ENCODE measurements around the gene EHD1. TPM values are rescaled to one million over a fixed set of nuclear protein-coding genes. Genes with fewer than 3 reads are reported as not detected.

Gene EHD1
- total RNA-seq, 4 donors from 2014 or later: 35.2 to 93.9 (median 42.6) TPM

DNA sequence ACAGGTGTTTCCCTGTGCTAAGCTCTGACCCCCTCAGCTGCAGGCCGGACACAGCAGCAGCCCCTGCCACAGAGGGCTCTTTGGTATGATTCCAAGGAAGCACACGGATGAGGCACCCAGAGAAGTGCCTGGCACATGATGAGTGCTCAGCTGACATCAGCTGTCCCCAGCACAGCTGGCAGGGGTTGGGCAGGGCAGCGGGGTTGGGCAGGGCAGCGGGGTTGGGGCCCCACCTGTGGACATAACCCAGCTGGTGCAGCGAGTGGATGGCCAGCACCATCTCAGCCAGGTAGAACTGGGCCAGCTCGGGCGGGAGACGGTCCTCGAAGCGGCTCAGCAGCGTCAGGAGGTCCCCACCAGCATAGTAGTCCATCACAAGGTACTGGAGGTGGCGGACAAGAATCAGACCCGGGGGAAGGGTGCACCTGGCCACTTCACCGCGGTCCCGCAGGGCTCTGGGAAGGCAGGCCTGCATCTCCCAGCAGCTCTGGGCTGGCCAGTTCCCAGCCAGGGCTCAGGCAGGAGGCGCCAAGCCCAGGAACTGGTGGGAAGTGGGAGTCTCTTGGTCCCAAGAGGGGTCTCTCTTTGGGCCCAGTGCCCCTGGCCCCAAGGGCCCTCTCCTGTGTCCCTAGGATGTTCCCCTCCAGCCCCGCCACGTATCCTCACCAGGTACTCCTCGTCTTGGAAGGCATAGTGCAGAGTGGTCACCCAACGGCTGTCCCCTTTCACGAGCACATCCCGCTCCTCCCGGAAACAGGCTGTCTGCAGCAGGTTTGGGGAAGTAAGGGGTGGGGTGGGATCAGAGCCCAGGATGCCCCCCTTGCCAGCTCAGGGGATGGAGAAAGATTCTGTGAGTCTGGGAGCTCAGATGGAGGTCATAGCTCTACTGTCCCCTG lies 38.3 kb downstream of the EHD1 start:
- Histone ChIP-seq H3K4me1 (peaks cover 0 to 14% (median 2%) of the 10 kb centered on the region in 4 donors), H3K27me3 (no peaks in the 10 kb centered on the region), H3K27ac (no peak overlapping the region), H3K4me3 (no peak overlapping the region), H3K9me3 (no peaks in the 10 kb centered on the region), H3K36me3 (no peaks in the 10 kb centered on the region)
- DNase-seq (ENCODE audit: low spot score in 2 of 2): no peak
- TF ChIP-seq POLR2A (IDR thresholded peaks at IDR 0.05): no peak
- TF ChIP-seq EP300 (IDR thresholded peaks at IDR 0.05): no peak
- no peak for TF ChIP-seq CTCF (IDR thresholded peaks at IDR 0.05)
- 80 to 91% methylated on average over 15 to 24 of the region's 24 CpGs for WGBS, 2 donors

DNA sequence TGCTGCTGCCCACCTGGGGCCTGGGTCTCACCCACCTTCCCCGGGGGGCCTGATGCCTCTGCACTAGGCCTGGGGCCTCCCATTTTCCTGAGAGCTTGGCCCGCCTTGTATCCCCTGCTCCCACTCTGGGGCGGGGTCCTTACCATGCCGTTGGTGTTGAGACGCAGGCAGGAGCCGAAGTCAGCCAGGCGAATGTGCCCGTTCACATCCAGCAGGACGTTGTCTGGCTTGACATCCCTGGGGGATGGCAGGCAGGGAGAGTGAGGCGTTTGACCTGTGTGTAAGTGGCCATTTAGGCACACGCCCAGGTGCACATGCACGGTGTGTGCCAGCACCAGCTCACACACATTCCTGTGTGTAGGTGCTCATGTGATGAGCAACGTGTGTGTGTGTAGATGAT lies 39.1 kb downstream of the EHD1 start:
- Histone ChIP-seq H3K9me3 (no peaks in the 10 kb centered on the region), H3K36me3 (no peaks in the 10 kb centered on the region), H3K27me3 (no peaks in the 10 kb centered on the region), H3K4me1 (peaks cover 0 to 7% (median 0%) of the 10 kb centered on the region in 4 donors), H3K27ac (no peak overlapping the region), H3K4me3 (no peak overlapping the region)
- no peak for TF ChIP-seq POLR2A (IDR thresholded peaks at IDR 0.05)
- TF ChIP-seq EP300 (IDR thresholded peaks at IDR 0.05): no peak
- no peak for TF ChIP-seq CTCF (IDR thresholded peaks at IDR 0.05)
- no peak for DNase-seq (ENCODE audit: low spot score in 2 of 2)
- WGBS, 2 donors: 87 to 91% methylated on average over 5 to 13 of the region's 13 CpGs

DNA sequence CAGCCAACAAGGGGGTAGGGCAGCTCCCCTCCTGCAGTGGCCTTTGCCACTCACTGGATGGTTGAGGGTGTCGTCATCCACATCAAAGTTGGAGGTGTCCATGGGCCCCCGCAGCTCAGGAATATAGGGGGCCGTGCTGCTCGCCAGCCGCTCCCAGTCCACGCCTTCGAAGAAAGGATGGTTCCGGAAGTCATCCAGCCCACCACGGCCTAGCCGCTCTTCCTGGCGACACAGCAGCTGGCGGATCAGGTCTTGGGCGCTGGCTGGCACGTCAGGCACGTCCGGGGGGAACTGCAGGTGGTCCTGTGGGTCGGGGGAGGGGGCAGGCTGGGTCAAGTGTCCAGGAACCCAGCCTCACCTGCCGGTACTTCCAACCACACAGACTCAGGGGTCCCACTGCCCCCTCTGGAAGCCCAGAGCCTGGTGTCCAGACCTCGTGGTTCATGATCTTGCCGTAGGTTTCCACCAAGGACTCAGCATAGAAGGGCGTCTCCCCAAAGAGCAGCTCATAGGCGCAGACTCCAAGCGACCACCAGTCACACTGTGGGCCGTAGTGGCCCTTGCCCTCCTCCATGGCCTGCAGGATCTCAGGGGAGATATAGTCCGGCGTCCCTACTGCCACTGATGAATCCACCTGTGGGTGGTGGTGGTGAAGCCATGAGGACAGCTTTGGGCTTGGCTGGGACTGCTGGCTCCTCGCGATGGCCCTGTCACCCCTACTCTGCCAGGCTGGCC lies 39.7 kb downstream of the EHD1 start:
- no peaks in the 10 kb centered on the region for H3K9me3 ChIP-seq
- peaks cover 0 to 2% (median 0%) of the 10 kb centered on the region in 4 donors for H3K4me1 ChIP-seq
- DNase-seq (ENCODE audit: low spot score in 2 of 2): no peak
- H3K4me3 ChIP-seq: no peak overlapping the region
- no peaks in the 10 kb centered on the region for H3K27me3 ChIP-seq
- no peak overlapping the region for H3K27ac ChIP-seq
- WGBS, 2 donors: 86 to 91% methylated on average over 23 to 28 of the region's 28 CpGs
- TF ChIP-seq CTCF (IDR thresholded peaks at IDR 0.05): no peak
- TF ChIP-seq EP300 (IDR thresholded peaks at IDR 0.05): no peak
- TF ChIP-seq POLR2A (IDR thresholded peaks at IDR 0.05): no peak
- no peaks in the 10 kb centered on the region for H3K36me3 ChIP-seq

GRCh38 chr11:64837887-64838351 lies 40.5 kb downstream of the EHD1 start:
- no peak for DNase-seq (ENCODE audit: low spot score in 2 of 2)
- Histone ChIP-seq H3K4me3 (no peak overlapping the region), H3K4me1 (no peaks in the 10 kb centered on the region), H3K36me3 (no peaks in the 10 kb centered on the region), H3K27me3 (no peaks in the 10 kb centered on the region), H3K27ac (no peak overlapping the region), H3K9me3 (no peaks in the 10 kb centered on the region)
- WGBS, 2 donors: 89 to 92% methylated on average over 6 to 10 of the region's 10 CpGs
- no peak for TF ChIP-seq POLR2A (IDR thresholded peaks at IDR 0.05)
- no peak for TF ChIP-seq EP300 (IDR thresholded peaks at IDR 0.05)
- no peak for TF ChIP-seq CTCF (IDR thresholded peaks at IDR 0.05)
